GM19351 (cell line): ENCODE data around the gene TMEM40.
"Not testable (repeated sequence)": the region's sequence is repeated elsewhere in the genome, so short reads cannot be mapped to it uniquely, and the experiment has no call there.

Experiments
- ATAC-seq: cut with Tn5 transposase; IDR thresholded peaks from one replicate; pipeline ENCODE4 v1.9.1; 2021; ENCODE audit warnings: mild to moderate bottlenecking, moderate library complexity; ENCODE audit not compliant: unreplicated experiment

TMEM40 gene

DNA sequence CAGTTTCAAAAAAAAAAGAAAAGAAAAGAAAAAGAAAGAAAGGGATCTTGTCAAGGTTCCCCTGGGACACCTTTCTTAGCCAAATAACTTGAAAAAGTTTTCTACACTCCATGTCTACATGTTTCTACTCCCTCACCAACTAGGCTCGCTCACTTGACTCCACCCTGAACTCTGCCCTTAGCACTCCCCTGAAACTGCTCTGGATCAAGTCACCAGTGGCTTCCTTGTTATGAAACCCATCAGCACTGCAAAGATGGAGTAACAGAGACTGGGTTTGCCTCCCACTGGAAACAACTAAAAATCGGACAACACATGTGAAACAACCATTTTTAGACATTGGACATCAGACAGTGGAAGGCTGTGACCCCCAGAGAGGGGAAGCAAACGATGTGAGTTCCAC, 36.8 kb downstream of the TMEM40 start:
- ATAC-seq, result no peak

DNA sequence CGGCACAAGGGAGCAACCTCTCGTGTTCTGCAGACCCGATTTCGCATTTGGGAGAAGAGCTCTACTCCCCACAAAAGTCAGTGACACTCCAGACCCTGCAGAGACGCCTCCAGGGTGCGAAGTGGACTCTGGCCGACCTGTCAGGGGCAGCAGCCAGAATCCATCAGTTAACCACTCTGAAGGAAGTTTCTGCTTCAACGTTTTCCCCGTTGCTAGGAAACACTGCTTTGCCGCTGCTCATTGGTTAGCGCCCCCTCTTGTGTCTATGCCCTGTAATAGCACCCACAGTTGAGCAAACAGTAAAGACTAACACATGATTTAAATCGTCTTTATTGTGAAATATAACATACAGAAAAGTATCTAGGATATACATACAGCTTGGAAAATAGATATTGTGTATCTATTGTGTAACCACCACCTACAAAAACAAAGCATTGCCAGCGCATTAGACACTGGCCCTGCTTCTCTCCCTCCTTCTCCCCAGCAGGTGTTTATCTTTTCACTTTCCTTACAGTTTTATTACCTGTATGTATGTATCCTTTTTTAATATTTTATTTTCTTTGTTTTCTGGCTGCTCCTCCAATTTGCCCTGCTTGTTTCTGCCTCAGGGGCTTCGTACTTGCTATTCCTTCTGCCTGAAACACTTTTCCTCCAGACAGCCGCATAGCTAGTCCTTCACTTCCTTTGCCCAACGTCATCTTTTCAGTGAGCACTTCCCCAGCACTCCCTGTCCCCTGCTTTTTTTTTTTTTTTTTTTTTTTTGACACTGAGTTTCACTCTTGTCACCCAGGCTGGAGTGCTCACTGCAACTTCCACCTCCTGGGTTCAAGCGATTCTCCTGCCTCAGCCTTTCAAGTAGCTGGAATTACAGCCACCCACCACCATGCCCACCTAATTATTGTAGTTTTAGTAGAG, 38.8 kb downstream of the TMEM40 start:
- peak; percentile 90 for ATAC-seq

DNA sequence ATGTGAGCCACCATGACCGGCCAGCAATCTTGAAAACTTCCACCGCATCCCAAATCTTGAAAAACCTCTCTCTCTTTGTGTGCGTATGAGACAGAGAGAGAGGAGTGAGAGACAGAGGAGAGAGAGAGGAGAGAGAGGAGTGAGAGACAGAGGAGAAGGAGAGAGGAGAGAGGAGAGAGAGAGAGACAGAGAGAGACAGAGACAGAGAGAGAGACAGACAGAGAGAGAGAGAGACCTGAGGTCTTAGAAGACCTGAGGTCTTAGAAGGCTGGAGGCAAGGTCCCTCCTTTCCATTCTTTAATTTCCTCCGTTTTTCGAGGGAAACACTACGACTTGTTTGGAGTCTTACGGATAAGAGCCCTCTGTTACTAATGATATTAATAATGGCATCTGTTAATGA, 39.5 kb downstream of the TMEM40 start:
- no peak for ATAC-seq

DNA sequence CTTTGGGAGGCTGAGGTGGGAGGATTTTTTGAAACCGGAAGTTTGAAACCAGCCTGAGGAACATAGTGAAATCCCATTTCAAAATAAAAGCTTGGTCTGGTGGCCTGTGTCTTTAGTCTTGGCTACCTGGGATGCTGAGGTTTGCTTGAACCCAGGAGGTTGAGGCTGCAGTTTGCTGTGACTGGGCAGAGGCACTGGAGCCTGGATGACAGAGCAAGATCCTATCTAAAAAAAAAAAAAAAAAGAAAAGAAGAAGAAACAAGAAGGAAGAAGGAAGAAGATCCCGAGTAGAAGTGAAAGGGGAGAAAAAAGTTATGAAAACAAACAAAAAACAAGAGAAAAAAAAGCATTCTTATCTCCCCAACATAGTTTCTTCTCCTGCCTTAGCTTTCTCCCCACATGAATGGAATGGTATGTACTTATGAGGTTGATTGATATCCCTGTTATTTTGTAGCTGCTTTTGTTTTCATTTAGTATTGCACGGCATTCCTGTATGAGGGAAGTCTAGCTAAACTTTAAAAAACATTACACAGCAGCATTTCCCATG, 42.4 kb downstream of the TMEM40 start:
- no peak for ATAC-seq

DNA sequence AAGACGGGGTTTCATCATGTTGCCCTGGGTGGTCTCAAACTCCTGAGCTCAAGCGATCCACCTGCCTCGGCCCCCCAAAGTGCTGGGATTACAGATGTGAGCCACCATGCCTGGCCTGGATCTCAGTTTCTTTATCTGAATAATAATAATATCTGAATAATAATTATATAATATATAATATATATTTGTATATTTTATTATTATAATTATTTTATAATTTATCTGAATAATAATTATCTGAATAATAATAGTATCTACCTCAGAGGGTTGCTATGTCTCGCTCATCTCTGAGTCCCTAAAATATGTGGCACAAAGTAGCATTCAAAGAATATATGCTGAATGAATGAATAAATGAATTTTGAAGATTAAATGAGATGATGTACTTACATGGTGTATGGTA, 44.8 kb downstream of the TMEM40 start:
- ATAC-seq, result no peak

DNA sequence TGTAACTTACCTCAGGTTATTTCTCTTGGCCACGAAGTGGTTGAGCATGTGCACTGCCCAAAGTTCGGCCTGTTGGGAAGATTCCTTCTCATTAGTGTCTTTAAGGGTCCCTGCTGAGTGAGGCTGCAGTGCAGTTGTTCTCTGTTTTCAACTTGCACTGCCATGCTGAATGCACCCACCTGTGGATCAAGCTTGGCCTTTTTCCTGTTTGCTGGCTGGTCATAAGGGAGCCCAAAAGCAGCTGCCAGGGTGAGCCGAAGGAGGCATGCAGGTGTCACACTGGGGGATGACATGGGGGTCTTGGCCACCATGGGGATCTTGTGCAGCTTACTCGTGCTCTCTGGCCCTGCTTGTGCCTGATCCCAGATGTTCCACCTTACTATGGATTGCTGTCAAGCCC, 49.0 kb downstream of the TMEM40 start:
- no peak for ATAC-seq

DNA sequence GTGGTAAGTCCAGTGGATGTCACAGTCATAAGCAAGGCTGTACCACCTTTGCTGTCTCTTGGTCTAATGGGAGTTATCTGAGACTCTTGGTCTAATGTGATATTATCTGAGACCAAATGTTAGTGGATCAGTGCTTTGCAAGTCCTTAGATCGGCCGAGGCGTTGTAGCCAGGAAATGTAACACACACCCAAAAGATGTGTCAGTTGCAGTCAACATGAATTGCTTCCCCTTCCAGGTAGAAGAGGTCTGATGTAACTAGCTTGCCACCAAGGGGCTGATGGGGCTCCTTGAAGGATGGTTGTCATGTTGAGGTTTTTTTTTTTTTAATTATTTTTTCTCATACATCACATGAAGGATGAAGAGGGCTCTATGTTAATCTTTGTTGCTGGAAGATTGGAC, 49.7 kb downstream of the TMEM40 start:
- ATAC-seq, result no peak

DNA sequence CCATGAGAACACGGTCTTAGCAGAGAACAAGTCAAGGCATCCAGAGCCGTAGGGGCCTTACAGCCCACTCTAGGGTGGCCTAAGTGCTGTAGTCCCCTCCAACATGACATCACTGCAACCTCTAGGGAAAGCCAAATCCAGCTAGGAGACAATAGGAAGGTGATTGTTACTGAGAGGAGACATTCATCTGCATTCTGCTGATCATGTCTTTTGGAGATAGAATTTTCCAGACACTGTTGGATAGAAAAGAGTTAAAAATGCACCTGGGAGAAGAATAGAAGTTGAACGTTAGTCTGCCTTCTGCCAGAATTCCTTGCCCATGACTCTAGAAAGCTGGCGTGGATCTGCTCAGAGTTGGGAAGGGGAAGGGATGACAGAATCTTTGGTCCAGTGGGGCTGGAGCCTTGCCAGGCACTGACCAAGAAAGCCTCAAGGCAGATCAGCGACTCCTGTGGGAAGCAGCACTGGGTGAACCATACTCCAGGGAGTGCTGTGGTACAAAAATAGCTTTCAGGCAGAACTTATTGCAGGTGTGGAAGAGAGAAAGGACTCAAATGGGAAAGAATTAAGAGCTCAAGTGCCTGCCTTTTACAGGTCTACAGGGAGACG, 50.4 kb downstream of the TMEM40 start:
- no peak for ATAC-seq

DNA sequence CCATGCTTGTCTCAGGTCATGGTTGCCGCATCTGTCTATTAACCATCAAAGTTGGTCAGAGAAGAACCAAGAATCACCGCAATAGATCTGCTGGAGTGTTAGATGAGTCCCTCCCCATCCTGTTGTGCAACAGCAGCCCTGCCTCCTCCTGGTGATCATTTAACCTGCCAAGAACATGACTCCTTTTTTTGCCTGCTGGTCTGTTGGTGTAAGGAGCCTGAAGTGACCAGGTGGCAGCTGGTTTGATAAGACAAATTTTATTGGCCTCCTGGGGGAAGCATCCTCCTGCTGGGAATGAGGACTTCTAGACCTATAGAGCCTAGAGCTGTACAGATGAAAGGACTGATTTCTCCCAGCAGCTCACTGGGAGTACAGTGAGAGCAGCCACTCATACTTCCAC, 51.6 kb downstream of the TMEM40 start:
- no peak for ATAC-seq

DNA sequence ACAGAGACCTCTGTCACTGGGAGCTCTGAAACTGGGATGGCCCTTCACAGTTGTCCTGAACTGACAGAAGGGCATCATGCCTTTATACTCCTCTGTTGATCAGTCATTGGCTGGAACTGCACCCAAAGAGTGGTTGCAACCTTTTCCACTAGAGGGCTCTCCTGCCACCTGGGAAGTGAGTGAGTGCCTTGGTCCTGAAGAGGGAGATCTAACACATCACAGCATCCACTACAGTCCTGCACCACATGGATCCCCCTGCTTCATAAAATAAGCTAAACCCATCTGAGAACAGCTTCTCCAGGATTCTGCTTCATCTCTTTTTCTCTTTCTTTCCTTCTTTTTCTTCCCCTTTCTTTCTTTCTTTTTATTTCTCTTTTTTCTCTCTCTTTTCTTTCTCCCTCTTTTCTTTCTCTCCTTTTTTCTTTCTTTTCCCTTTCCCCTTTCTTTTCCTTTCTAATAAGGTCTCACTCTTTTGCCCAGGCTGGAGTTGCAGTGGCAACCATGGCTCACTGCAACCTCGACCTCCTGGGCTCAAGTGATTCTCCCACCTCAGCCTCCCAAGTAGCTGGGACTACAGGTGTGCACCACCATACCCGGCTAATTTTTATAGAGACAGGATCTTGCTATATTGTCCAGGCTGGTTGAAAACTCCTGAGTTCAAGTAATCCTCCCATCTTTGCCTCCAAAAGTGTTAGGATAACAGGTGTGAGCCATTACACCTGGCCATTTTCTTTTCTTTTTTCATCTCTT, 52.4 kb downstream of the TMEM40 start:
- ATAC-seq, result peak; percentile 96

DNA sequence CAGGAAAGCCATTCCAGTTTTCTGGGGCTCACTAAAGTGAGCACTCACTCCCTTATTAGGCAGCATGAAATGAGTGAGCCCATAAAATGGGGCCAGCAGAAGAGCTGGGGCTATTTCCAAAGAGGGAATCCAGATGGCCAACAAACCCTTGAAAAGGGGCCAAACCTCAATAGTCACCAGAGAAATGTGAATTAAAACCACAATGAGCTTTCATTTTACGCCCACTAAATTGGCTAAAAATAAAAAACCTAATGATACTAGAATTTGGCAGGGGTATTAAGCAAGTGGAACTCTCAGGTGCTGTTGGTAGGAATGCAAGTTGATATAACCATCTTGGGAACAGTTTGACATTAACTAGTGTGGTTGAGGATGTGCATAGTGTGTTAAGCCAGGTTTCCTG, 53.1 kb downstream of the TMEM40 start:
- ATAC-seq, result no peak

DNA sequence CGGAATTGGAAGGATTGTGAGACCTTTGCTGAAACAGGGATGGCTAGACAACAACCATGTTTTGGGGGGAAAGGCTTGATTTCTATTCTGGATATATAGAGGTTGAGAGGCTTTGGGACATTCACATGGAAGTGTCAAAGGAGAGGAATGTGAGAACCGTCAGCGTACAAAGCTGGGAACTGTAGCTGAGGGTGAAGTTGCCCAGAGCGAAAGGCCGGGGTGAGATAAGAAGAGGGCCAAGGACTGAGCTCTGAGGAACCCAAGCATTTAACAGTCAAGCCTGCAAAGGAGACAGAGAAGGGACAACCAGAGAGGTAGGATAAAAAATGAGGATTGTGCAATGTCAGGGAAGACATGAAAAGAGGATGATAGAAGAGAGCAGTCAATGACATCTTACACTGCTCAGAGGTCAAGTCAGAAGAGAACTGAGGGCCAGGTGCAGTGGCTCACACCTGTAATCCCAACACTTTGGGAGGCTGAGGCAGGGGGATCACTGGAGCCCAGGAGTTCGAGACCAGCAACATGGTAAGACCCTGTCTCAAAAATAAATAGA, 53.6 kb downstream of the TMEM40 start:
- no peak for ATAC-seq

DNA sequence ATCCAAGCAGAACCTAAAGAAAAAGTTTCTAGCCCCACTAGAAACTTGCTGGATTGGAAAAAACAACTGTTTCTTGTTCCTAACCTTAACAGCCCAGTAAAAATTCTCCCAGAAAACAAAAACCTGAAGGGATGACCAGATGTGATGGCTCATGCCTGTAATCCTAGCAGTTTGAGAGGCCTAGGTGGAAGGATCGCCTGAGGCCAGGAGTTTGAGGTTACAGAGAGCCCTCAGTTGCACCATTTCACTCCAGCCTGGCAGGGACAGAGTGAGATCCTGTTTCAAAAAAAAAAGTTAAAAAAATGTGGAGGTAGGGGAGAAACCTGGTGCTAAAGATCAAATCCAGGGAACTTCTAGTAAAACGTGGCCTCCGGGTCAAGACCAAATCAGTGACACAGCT, 56.6 kb downstream of the TMEM40 start:
- ATAC-seq, result no peak

DNA sequence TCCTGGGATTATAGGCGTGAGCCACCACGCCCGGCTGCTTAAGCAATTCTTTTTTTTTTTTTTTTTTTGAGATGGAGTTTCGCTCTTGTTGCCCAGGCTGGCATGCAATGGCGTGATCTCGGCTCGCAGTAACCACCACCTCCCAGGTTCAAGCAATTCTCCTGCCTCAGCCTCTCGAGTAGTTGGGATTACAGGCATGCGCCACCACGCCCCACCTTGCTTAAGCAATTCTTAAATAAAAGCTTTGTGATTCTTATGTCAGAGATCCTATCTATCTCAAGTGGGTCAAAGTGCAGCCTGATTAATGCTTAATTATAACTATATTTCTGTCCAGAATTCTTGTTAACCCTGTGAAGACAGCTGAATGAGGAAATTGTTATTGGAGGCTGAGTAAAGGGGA, 57.5 kb downstream of the TMEM40 start:
- not testable (repeated sequence) for ATAC-seq

DNA sequence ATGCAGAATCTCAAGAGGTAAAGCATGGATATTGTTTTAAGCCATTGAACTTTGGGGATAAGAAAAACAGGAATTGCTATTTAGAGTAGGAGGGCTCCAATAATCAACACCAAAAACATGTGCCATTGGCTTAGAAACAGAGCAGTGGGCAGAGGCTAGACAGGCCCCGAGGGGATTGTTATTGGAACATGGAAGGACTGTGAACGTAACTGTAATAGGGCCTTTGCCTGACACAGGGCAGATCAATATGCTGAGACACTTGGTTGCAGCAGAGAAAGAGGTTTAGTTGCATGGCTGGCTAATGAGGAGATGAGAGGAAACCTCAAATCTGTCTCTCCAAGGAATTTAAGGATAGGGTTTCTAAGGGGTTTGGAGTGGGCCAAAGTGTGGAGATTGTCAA, 58.3 kb downstream of the TMEM40 start:
- no peak for ATAC-seq

DNA sequence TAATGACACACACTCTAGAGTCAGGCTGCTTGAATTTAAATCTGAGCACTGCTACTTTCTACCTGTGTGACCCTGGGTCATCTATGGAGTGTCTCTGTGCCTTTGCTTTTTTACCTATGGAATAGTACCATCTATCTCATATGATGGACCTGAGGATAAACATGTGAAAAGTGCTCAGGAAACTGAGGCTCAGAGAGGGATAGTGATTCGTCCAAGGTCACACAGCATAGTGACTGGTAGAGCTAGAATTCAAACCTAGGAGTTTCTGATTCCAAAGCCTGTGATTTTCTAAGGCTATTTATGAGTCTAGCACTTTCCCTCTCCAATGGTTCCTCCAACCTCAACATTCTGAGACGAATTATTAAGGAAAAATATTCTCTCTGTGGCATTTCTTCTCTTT, 63.1 kb downstream of the TMEM40 start:
- no peak for ATAC-seq

DNA sequence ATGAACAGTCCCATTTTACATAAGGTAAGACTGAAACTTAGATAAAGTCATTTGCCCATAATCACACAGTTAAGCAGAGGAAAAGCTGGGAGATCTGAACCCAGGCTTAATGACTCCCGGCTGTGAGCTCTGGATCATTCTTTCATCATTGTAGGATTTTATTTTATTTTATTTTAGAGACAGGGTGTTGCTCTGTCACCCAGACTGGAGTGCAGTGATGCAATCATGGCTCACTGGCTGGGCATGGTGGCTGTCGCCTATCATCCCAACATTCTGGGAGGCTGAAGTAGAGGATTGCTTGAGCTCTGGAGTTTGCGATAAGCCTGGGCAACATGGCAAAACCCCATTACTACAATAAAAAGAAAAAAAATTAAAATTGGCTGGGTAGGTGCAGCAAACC, 63.9 kb downstream of the TMEM40 start:
- no peak for ATAC-seq

DNA sequence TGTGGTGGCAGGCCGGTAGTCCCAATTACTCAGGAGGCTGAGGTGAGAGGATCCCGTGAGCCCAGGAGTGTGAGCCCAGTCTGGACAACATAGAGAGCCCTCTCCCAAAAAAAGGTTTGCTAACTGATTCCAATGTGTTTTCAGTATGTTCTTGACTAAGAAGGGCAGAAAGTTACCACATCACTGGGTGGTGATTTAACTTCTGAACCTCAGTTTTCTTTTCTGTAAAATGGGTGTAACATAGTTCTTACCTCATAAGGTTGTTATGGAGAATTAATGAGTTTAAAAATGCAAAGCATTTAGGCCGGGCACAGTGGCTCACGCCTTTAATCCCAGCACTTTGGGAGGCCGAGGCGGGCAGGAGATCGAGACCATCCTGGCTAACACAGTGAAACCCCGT, 66.6 kb downstream of the TMEM40 start:
- no peak for ATAC-seq

DNA sequence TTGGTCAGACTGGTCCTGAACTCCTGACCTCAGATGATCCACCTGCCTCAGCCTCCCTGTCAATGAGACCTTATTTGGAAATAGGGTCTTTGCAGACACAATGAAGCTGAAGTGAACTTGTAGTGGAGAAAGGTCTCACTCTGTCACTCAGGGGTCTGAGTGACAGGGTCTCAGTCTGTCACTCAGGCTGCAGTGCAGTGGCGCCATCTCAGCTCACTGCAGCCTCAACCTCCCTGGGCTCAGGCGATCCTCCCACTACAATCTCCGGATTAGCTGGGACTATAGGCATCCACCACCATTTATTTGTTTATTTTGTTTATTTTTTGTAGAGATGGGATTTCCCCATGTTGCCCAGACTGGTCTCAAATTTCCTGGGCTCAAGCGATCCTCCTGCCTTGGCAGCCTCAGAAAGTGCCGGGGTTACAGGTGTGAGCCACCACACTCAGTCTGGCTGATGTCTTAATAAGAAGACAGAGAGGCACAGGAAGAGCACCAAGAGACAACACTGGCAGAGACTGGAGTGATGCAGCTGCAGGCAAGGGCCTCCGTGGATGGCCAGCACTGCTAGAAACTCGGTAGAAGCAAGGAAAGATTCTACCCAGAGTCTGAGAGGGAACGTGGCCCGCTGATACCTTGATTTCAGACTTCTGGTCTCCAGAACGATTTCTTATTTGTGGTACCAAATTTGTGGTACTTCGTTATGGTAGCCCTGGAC, 68.9 kb downstream of the TMEM40 start:
- no peak for ATAC-seq

DNA sequence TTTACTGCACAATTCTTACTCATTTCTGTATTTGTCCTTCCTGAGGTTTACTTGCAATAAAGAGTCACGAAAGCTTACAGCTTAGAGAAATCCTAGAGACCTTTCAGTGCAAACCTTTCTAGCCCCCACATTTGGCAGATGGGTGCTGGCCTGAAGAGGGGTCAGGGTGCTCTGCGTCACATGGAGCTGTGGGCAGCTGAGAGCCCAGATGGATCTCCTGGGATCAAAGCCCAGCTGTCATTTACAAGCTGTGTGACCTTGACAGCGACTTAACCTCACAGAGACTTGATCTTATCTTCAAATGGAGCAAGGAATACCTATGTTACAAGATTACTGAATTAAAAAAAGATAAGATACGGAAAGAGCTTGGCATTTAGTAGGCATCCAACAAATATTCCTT, 71.1 kb downstream of the TMEM40 start:
- ATAC-seq, result no peak

DNA sequence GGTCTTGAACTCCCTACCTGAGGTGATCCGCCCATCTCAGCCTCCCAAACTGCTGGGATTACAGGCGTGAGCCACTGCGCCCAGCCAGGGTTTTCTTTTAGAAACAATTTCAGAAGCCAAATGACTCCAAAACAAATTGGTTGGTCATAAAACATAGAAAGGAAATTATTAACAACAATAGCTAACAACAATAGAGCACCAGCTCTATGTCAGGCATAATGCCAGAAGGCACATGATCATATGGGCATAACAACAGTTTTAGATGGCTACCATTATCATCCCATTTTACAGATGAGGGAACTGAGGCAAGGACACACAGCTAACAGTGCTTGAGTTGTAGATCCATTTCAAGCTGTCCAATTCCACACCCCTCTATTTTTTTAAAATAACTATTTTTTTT, 73.0 kb downstream of the TMEM40 start:
- ATAC-seq, result no peak
